Measurements from ENCODE around the gene TNFSF13B.

- no peak for TF ChIP-seq RBBP5 (IDR thresholded peaks at IDR 0.05; ENCODE audit: borderline replicate concordance, low read depth, low read length)
- no peak for TF ChIP-seq EP300 (IDR thresholded peaks at IDR 0.05; ENCODE audit: borderline replicate concordance in 1 of 2, low read depth in 2 of 2, low read length in 2 of 2)
- no peak for TF ChIP-seq ZNF274 (IDR thresholded peaks at IDR 0.05; ENCODE audit: borderline replicate concordance, extremely low read depth, low read length)
- TF ChIP-seq RXRA (IDR thresholded peaks at IDR 0.05; ENCODE audit: insufficient read depth, low read depth, low read length), result no peak
- no peak for TF ChIP-seq TCF12 (IDR thresholded peaks at IDR 0.05; ENCODE audit: low read depth, low read length)
- TF ChIP-seq EZH2 (IDR thresholded peaks at IDR 0.05; ENCODE audit: low read depth, low read length, severe bottlenecking), result no peak
Observed at GRCh38 chr13:108304170-108305016, 34.9 kb downstream of the TNFSF13B start.

All from H1 (cell line).